Upper lobe of right lung (tissue), 1 donor: ENCODE measurements around the gene ARHGAP15. TPM values are rescaled to one million over a fixed set of nuclear protein-coding genes. Genes with fewer than 3 reads are reported as not detected.
A peak's percentile ranks its signal among the peaks of the same experiment; 100 is the strongest.

Experiments used
- ATAC-seq: fragments of 200-7000 bp; cut with Tn5 transposase; one replicate; pipeline ENCODE4 v1.9.1; 2020; ENCODE audit warnings: mild to moderate bottlenecking, moderate library complexity
- DNase-seq: peaks from one replicate; pipeline ENCODE4 v3.0.0-alpha.2; 2020
- H3K27ac ChIP-seq: fragments of 200-600 bp; one replicate; pipeline ENCODE4 v1.8.0; 2022
- H3K27me3 ChIP-seq: fragments of 200-600 bp; one replicate; pipeline ENCODE4 v1.8.0; 2022; ENCODE audit warnings: mild to moderate bottlenecking
- H3K36me3 ChIP-seq: fragments of 200-600 bp; one replicate; pipeline ENCODE4 v1.8.0; 2022
- H3K4me1 ChIP-seq: fragments of 200-600 bp; one replicate; pipeline ENCODE4 v1.8.0; 2022
- H3K4me3 ChIP-seq: fragments of 200-600 bp; one replicate; pipeline ENCODE4 v1.8.0; 2022; ENCODE audit warnings: mild to moderate bottlenecking
- H3K9me3 ChIP-seq: fragments of 200-600 bp; one replicate; pipeline ENCODE4 v1.8.0; 2022
- CTCF ChIP-seq: fragments of 200-600 bp; IDR thresholded peaks from one replicate; pipeline ENCODE4 v1.8.0; 2022; ENCODE audit warnings: antibody characterized with exemption
- intact Hi-C: fragments of 100-400 bp; cut with DNase I; formaldehyde crosslinking; loops from one replicate; pipeline ENCODE4 v1.11.0; 2022
- total RNA-seq: library from RNA; stranded (reverse); fragmentation: NEBNext Ultra II Directional; extraction: Animal tissue kit (Norgen Biotek cat#: 25700); gene quantifications from one replicate; pipeline ENCODE4 v1.2.1, GENCODE V29; 2021
- donor health status: DM: no; HTN: yes; CAD: no; lungs with severe emphysema.

The ARHGAP15 gene
- total RNA-seq, 1 donor from 2014 or later = 19.2 TPM

- no peak overlapping the region for H3K4me3 ChIP-seq
- peaks cover 11% of the 10 kb centered on the region for H3K4me1 ChIP-seq
- no peak overlapping the region for H3K27ac ChIP-seq
- H3K36me3 ChIP-seq = no peaks in the 10 kb centered on the region
- ATAC-seq (peak; percentile 88), DNase-seq (no peak)
- TF ChIP-seq CTCF = no peak
- H3K27me3 ChIP-seq = no peaks in the 10 kb centered on the region
- H3K9me3 ChIP-seq = no peaks in the 10 kb centered on the region
- intact Hi-C loops = no loop called here
These were observed 132.8 kb downstream of the ARHGAP15 start for GRCh38 chr2:143261986-143262385.

GRCh38 chr2:143262389-143262788, 133.2 kb downstream of the ARHGAP15 start:
- peaks cover 11% of the 10 kb centered on the region for H3K4me1 ChIP-seq
- no peaks in the 10 kb centered on the region for H3K27me3 ChIP-seq
- no peak for TF ChIP-seq CTCF
- no peaks in the 10 kb centered on the region for H3K9me3 ChIP-seq
- no peak for ATAC-seq
- no peak overlapping the region for H3K27ac ChIP-seq
- no peaks in the 10 kb centered on the region for H3K36me3 ChIP-seq
- no peak overlapping the region for H3K4me3 ChIP-seq
- intact Hi-C loops = no loop called here
- DNase-seq = no peak

GRCh38 chr2:143263066-143263625, 133.9 kb downstream of the ARHGAP15 start:
- no peak overlapping the region for H3K4me3 ChIP-seq
- intact Hi-C loops = no loop called here
- TF ChIP-seq CTCF = no peak

GRCh38 chr2:143264851-143265250, 135.6 kb downstream of the ARHGAP15 start:
- ATAC-seq (no peak), DNase-seq (no peak)
- no peak for TF ChIP-seq CTCF

More at GRCh38 chr2:143263066-143263625, 133.9 kb downstream of the ARHGAP15 start:
- peak; percentile 52 for ATAC-seq
- peaks cover 11% of the 10 kb centered on the region for H3K4me1 ChIP-seq
- H3K27ac ChIP-seq = peak overlapping the region; percentile 6
- H3K36me3 ChIP-seq = no peaks in the 10 kb centered on the region
- no peaks in the 10 kb centered on the region for H3K27me3 ChIP-seq
- no peak for DNase-seq
- H3K9me3 ChIP-seq = no peaks in the 10 kb centered on the region

GRCh38 chr2:143279672-143280071, 150.5 kb downstream of the ARHGAP15 start:
- H3K4me1 ChIP-seq = no peaks in the 10 kb centered on the region
- H3K27me3 ChIP-seq = no peaks in the 10 kb centered on the region
- ATAC-seq = no peak
- no peaks in the 10 kb centered on the region for H3K9me3 ChIP-seq
- H3K36me3 ChIP-seq = no peaks in the 10 kb centered on the region
- TF ChIP-seq CTCF = no peak
- H3K27ac ChIP-seq = no peak overlapping the region
- intact Hi-C loops = no loop called here
- no peak for DNase-seq
- H3K4me3 ChIP-seq = no peak overlapping the region

More at GRCh38 chr2:143264851-143265250, 135.6 kb downstream of the ARHGAP15 start:
- Histone ChIP-seq H3K4me3 (no peak overlapping the region), H3K27ac (no peak overlapping the region), H3K4me1 (peaks cover 11% of the 10 kb centered on the region), H3K9me3 (no peaks in the 10 kb centered on the region), H3K27me3 (no peaks in the 10 kb centered on the region), H3K36me3 (no peaks in the 10 kb centered on the region)
- intact Hi-C loops = no loop called here
